Tibial artery (tissue), 4 donors: ENCODE measurements around the gene MASP2.
"Not testable (repeated sequence)": the region's sequence is repeated elsewhere in the genome, so short reads cannot be mapped to it uniquely, and the experiment has no call there.

Source experiments
- DNase-seq, 2 donors: peaks; one replicate each; pipeline ENCODE4 v3.0.0-alpha.2; 2019
- H3K27ac ChIP-seq, 2 donors: fragments of 200-600 bp; sonication (generic) in 1 of 2; 1 replicate in 1 of 2; 2 replicates in 1 of 2; pipeline ENCODE4 v1.5.1; 2018 to 2019; ENCODE audit warnings: mild to moderate bottlenecking in 1 of 2
- H3K27me3 ChIP-seq, 2 donors: fragments of 200-600 bp; sonication (generic) in 1 of 2; one replicate each; pipeline versions ENCODE4 v1.5.1 to v1.6.0; 2016 to 2019
- H3K36me3 ChIP-seq, 3 donors: fragments of 200-600 bp; sonication (generic) in 2 of 3; one replicate each; pipeline ENCODE4 v1.5.1; 2016 to 2019; ENCODE audit warnings: mild to moderate bottlenecking in 2 of 3
- H3K4me1 ChIP-seq, 4 donors: fragments of 200-600 bp; sonication (generic) in 2 of 4; 1 replicate in 3 of 4; 2 replicates in 1 of 4; pipeline ENCODE4 v1.5.1; 2016 to 2019
- H3K4me3 ChIP-seq, 2 donors: fragments of 200-600 bp; sonication (generic) in 1 of 2; 1 replicate in 1 of 2; 2 replicates in 1 of 2; pipeline ENCODE4 v1.5.1; 2018 to 2019; ENCODE audit warnings: mild to moderate bottlenecking in 2 of 2
- H3K9me3 ChIP-seq, 3 donors: fragments of 200-600 bp; sonication (generic) in 1 of 3; one replicate each; pipeline ENCODE4 v1.5.1; 2016 to 2019
- CTCF ChIP-seq, 2 experiments: fragments of 200-600 bp in 1 of 2; fragments of 450-650 bp in 1 of 2; IDR thresholded peaks; one replicate each; pipeline ENCODE4 v1.5.1; 2017 to 2019; ENCODE audit warnings: antibody characterized with exemption in 2 of 2, mild to moderate bottlenecking in 1 of 2, moderate library complexity in 1 of 2
- intact Hi-C: fragments of 100-400 bp; cut with DNase I; formaldehyde crosslinking; loops from one replicate; pipeline ENCODE4 v1.15.0; 2023; ENCODE audit warnings: low total_unique reads

MASP2 gene

GRCh38 chr1:11064942-11065341, 17.9 kb upstream of the MASP2 start:
- DNase-seq, result no peak

GRCh38 chr1:11063937-11064537, 17.0 kb upstream of the MASP2 start:
- H3K36me3 ChIP-seq, result peaks cover 37 to 60% (median 46%) of the 10 kb centered on the region in 3 donors
- H3K4me3 ChIP-seq, H3K9me3 ChIP-seq, H3K27ac ChIP-seq, DNase-seq, H3K27me3 ChIP-seq, intact Hi-C loops: not testable (repeated sequence)
- H3K4me1 ChIP-seq, result peaks cover 0 to 20% (median 16%) of the 10 kb centered on the region in 4 donors

More at GRCh38 chr1:11064942-11065341, 17.9 kb upstream of the MASP2 start:
- Histone ChIP-seq H3K9me3 (no peaks in the 10 kb centered on the region), H3K4me1 (peaks cover 0 to 15% (median 10%) of the 10 kb centered on the region in 4 donors), H3K4me3 (no peak overlapping the region), H3K27ac (no peak overlapping the region), H3K27me3 (no peaks in the 10 kb centered on the region), H3K36me3 (peaks cover 47 to 69% (median 55%) of the 10 kb centered on the region in 3 donors)
- no peak for TF ChIP-seq CTCF (IDR thresholded peaks at IDR 0.05)
- intact Hi-C loops, result no loop called here

GRCh38 chr1:11062965-11063401, 15.9 kb upstream of the MASP2 start:
- Histone ChIP-seq H3K27ac (no peak overlapping the region), H3K36me3 (peaks cover 27 to 51% (median 35%) of the 10 kb centered on the region in 3 donors), H3K4me3 (no peak overlapping the region), H3K4me1 (peaks cover 0 to 26% (median 22%) of the 10 kb centered on the region in 4 donors), H3K9me3 (no peaks in the 10 kb centered on the region), H3K27me3 (no peaks in the 10 kb centered on the region)
- no peak for DNase-seq
- no peak for TF ChIP-seq CTCF (IDR thresholded peaks at IDR 0.05)
- intact Hi-C loops, result no loop called here

- TF ChIP-seq CTCF (IDR thresholded peaks at IDR 0.05), result no peak
- DNase-seq, result peak in 1 of 2 donors; percentile 44
- Histone ChIP-seq H3K4me3 (no peak overlapping the region), H3K27me3 (no peaks in the 10 kb centered on the region), H3K9me3 (no peaks in the 10 kb centered on the region), H3K36me3 (peaks cover 27 to 51% (median 29%) of the 10 kb centered on the region in 3 donors), H3K27ac (peak overlapping the region in 1 of 2 donors; percentile 67), H3K4me1 (peaks cover 0 to 26% (median 22%) of the 10 kb centered on the region in 4 donors)
- intact Hi-C loops, result no loop called here
Observed at GRCh38 chr1:11061652-11062365, 14.8 kb upstream of the MASP2 start.

GRCh38 chr1:11059968-11060830, 13.2 kb upstream of the MASP2 start, which contains the start of gene SRM:
Gene SRM (minus strand): TSS chr1:11060018. CDS start chr1:11059943, 75 bp downstream.
- peak; percentile 47 to 83 for TF ChIP-seq CTCF (IDR thresholded peaks at IDR 0.05)
- Histone ChIP-seq H3K4me1 (peaks cover 0 to 26% (median 22%) of the 10 kb centered on the region in 4 donors), H3K27me3 (no peaks in the 10 kb centered on the region), H3K4me3 (peak within 1 kb of the TSS; percentile 92 to 99), H3K36me3 (peaks cover 25 to 51% (median 28%) of the 10 kb centered on the region in 3 donors), H3K27ac (peak within 1 kb of the TSS; percentile 56 to 78), H3K9me3 (no peaks in the 10 kb centered on the region)
- peak; percentile 91 to 94 for DNase-seq
- intact Hi-C loops, result no loop called here
